ENCODE data around the gene PEX1. TPM values are rescaled to one million over a fixed set of nuclear protein-coding genes. Genes with fewer than 3 reads are reported as not detected.
A peak's percentile ranks its signal among the peaks of the same experiment; 100 is the strongest.

Gene PEX1
- total and polyA plus RNA-seq, 2 of the 13 experiments (the other 11 are each of a cell fraction or from before 2014, with no cell fraction given), result 16.6 to 22.4 TPM

GRCh38 chr7:92447345-92448204 lies 80.7 kb downstream of the PEX1 start, which contains the start of gene GATAD1 (continued):
- TF ChIP-seq LRRFIP1 (CRISPR knock-in tag; conservative IDR thresholded peaks at IDR 0.05) (no peak), SOX13 (IDR thresholded peaks at IDR 0.05) (no peak), SOX13 (CRISPR knock-in tag; conservative IDR thresholded peaks at IDR 0.05 in 1 of 2, IDR thresholded peaks at IDR 0.05 in 1 of 2) (no peak; a peak in 1 of 4 replicates), REXO4 (CRISPR knock-in tag; IDR thresholded peaks at IDR 0.05; ENCODE audit: borderline replicate concordance) (no peak), ZNF777 (CRISPR knock-in tag; IDR thresholded peaks at IDR 0.05) (peak; percentile 34; the same call in 1 of the 2 replicates), ZBTB4 (CRISPR knock-in tag; IDR thresholded peaks at IDR 0.05; ENCODE audit: borderline replicate concordance) (no peak), GRHL1 (CRISPR knock-in tag; conservative IDR thresholded peaks at IDR 0.05) (no peak), ZBTB10 (CRISPR knock-in tag; IDR thresholded peaks at IDR 0.05; ENCODE audit: borderline replicate concordance) (no peak), ADNP (CRISPR knock-in tag; IDR thresholded peaks at IDR 0.05) (no peak), ZNF296 (CRISPR knock-in tag; conservative IDR thresholded peaks at IDR 0.05) (peak; percentile 73; the same call in 1 of the 2 replicates), HOXA5 (CRISPR knock-in tag; IDR thresholded peaks at IDR 0.05) (peak; percentile 67), CREB3 (CRISPR knock-in tag; IDR thresholded peaks at IDR 0.05) (0 out of 2 replicates have a peak, but pooled peaks have one; percentile 42), ZNF879 (CRISPR knock-in tag; IDR thresholded peaks at IDR 0.05) (peak; percentile 50; the same call in 1 of the 2 replicates), ZNF7 (CRISPR knock-in tag; IDR thresholded peaks at IDR 0.05) (no peak), ZBTB7B (CRISPR knock-in tag; IDR thresholded peaks at IDR 0.05) (peak; percentile 43; the same call in 1 of the 2 replicates)
